IPS-18c (cell line): ENCODE data around the gene OS9.

Source experiments
- H3K4me3 ChIP-seq: 2 replicates; pipeline ENCODE4 v1.7.0; 2013; ENCODE audit warnings: low read depth, mild to moderate bottlenecking, low read length, moderate library complexity; ENCODE audit not compliant: insufficient read depth
- H3K9me3 ChIP-seq: one replicate; pipeline ENCODE4 v1.6.1; 2013; ENCODE audit warnings: mild to moderate bottlenecking, low read length, moderate library complexity; ENCODE audit not compliant: control insufficient read depth, insufficient read depth

Gene OS9

DNA sequence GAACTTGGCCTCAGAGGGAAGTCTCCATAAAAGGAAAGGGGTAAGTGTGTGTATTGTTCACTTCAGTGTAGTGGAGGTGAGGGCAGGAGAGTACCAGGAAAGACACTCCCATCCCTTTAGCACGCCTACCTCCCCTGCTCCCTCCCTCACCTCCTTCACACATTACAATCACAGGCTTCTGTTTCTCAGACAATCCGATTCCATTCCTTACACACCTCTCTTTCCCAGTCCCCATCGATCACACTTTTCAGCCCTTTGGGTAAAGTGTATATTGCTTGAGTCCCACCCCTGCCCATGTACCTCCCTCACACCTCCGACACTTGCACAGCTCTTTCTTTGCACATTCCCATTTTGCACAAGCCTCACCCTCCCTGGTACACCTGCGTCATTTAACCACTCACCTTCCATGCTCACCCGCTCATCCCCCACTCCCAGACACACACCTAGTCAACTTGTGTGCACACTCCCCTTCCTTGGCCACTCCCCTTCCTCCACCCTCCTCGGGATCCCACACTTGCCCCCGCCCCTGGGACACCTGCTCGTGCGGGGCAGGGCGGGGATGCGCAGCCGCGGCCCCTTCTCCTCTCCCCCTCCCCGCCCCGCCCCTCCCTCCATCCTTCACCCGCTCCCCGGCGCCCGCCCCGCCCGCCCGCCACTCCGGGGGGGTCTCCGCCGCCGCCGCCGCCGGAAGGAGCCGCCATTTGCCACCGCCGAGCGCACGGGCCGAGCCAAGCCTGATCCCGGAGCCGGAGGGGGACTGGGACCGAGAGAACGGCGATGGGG is 60.7 kb downstream of the OS9 start, which contains the start of gene MARCHF9:
Gene MARCHF9, plus strand, starts transcription at position 693 of the 783 bp plus-strand sequence. CDS start 426 bp downstream, outside the sequence.
- H3K9me3 ChIP-seq, result no peaks in the 10 kb centered on the region
- H3K4me3 ChIP-seq, result peak within 1 kb of the TSS; percentile 57

DNA sequence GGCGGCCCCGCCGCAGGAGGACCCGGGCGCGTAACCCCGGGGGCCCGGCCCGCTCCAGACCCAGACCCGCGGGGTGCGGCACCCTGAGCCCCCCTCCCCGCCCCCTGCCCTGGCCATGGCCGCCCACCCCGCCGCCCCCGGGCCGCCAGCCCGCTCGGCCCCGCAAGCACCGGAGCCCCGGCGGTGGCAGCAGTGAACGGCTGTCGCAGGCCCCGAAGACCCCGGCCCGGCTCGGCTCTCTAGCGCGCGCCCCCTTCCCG is 61.2 kb downstream of the OS9 start:
- no peaks in the 10 kb centered on the region for H3K9me3 ChIP-seq
- H3K4me3 ChIP-seq, result peak overlapping the region; percentile 52

DNA sequence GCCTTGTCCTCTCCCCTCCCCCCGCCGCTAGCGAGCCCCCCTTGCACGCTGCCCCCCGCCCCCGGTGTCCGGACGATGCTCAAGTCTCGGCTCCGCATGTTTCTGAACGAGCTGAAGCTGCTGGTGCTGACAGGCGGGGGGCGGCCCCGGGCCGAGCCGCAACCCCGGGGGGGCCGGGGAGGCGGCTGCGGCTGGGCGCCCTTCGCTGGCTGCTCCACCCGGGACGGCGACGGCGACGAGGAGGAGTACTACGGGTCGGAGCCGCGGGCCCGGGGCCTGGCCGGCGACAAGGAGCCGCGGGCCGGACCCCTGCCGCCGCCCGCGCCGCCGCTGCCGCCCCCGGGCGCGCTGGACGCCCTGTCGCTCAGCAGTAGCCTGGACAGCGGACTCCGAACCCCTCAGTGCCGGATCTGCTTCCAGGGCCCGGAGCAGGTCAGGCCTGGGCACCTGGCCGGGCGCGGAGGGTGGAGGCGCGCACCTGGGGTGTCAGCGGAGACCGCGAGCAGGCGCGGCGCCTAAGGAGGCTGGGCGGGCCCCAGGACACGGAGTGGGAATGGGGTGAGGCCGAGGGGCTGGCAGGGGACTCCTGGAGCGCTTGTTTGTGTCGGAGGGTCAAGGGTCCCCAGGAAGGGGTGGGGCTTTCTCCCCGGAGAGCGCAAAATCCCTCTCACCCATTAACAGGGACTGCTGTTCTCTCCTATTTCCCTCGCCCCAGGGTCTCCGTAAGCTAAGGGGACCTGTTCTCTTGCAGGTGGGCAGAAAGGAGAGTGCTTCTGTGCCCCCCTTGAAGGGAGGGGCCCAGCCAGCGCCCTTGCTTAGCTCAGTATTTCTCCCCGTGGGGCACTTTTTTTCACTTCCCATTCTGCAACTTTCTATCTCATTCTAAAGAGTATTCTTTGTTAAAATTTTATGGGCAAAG is 61.8 kb downstream of the OS9 start:
- Histone ChIP-seq H3K9me3 (no peaks in the 10 kb centered on the region), H3K4me3 (peak overlapping the region; percentile 52)

DNA sequence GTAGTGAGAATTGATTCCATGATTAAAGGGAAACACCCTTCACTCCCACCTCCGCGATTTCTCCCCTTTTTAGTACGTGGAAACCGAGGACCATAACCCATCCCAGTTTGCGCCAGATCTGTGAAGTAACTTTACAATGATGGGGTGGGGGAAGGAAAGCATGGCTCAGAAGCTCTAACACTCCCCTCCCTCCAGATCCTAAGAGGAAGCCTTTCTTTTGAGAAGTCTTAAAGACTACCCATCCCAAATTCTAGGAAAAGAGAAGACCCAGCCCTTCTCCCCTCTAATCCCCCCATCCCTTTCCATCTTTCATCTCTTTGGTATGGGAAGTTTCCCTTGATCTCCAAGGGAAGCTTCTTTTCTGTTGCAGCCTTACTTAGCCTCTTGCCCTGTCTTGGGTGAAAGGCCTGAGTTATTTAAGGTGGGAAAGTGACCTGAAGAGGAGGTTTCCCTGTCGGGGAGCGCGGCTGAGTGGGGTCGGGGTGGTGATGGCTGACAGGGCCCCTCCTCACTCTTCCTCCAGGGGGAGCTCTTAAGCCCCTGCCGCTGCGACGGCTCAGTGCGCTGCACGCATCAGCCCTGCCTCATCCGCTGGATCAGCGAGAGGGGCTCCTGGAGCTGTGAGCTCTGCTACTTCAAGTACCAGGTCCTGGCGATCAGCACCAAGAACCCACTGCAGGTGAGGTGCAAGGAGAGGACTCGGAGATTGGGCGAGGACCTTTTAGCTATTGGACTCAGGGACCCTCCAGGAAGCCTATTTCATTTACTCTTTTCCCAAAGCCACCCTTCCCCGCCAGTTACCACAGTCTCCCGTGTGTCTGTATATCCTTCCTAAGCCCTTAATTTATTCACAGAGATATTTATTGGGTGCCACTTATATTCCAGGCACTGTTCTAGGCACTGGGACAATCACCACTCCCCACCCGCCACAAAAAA is 62.7 kb downstream of the OS9 start:
- Histone ChIP-seq H3K9me3 (no peaks in the 10 kb centered on the region), H3K4me3 (peak overlapping the region; percentile 52; the same call in 1 of the 2 replicates)

DNA sequence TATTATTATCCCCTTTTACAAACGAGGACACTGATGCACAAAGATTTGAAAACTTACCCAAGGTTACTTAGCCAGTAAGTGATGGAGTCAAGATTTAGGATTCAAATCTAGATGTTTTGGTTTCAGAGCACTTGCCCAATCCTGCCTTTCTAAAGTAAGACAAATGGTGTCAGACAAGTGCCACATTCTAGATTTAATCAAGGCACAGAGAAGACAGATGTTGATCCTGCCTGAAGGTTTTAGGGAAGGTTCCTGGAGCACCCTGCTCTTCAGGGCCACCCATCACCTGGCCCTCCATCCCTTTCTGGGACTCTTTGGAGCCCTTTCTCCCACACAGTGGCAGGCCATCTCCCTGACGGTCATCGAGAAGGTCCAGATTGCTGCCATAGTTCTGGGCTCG is 63.8 kb downstream of the OS9 start:
- no peak overlapping the region for H3K4me3 ChIP-seq
- H3K9me3 ChIP-seq, result no peaks in the 10 kb centered on the region

DNA sequence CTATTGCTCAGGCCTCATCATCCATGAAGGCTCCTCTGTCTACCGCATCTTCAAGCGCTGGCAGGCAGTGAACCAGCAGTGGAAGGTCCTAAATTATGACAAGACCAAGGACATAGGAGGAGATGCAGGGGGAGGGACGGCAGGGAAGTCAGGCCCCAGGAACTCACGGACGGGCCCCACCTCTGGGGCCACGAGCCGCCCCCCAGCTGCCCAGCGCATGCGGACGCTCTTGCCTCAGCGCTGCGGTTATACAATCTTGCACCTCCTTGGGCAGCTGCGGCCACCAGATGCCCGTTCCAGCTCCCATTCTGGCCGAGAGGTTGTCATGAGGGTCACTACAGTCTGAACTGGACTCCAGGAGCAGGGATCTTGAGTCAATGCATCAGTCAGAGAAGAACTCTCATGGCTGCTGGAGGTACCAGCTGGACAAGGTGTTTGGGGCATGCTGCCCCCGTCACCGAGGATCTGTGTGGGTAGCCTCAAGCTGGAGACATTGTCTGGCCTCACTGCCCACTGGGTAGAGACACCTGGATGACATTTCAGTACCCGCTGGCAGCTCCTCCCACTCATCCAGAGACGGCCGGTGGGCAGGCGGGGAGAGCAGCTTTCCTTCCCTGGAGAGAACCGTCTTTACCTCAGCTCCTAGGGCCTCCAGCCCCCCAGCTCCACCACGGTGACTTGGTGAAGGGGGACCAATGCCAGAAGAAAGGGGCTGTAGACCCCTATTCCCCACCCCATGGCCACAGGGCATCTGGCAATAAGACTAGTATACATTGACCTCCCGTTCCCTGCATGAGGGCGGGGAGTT is 64.8 kb downstream of the OS9 start:
- Histone ChIP-seq H3K4me3 (no peak overlapping the region), H3K9me3 (no peaks in the 10 kb centered on the region)

DNA sequence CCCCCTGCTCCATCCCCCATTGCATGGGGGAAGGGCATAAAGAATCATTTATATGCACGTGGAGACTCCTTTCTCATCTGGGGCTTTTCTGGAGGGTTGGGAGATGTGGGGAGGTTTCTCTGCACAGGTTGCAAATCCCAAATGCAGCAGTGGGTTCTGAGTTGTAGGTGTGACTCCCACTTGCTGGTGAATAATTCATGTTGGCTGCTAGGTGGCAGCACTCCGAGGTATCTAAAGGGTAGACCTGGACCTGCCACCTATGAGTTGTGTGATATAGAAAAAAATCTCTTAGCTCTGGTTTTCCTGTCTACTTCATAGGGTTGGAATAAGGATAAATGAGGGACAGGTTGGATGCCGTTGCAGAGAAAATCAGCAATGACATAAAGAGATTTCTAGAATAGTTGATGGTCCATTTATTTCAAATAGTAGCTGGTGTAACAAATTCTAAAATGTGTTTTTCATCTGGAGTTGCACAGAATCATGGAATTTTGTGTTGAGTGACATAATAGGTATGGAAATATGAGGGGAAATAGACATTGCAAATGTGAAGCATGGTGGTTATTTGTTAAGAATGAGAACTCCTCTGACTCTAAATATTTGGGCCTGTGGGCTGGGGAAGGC is 65.5 kb downstream of the OS9 start:
- H3K9me3 ChIP-seq, result no peaks in the 10 kb centered on the region
- H3K4me3 ChIP-seq, result no peak overlapping the region

DNA sequence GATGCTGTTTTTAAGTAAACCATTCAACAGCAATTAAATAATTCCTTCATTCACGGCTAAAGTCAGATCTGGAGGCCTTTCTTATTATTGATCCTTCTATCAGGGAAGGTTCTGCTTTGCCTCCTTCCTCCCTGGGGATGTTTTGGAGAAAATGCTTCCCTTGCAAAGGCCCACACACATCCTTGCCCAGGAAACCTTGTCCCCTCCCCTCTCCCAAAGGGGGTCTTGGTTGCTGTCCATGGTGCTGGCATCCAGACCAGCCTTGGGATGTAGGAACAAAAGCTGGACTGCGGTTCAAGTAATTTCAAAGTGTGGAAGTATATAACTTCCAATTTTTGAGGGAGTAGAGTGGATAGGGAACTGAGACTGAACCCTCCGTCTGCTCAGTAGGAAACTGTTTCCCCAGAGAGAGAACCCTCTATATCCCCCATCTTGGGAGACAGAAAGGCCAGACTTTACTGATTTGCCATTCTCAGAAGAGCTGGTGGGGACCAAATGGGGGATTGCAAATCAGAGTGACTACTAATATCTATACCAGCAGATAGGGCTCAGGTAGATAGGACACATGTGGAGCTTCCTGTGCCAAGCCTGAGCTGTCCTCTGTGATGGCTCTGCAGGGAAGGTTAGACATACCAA is 66.5 kb downstream of the OS9 start:
- no peak overlapping the region for H3K4me3 ChIP-seq

DNA sequence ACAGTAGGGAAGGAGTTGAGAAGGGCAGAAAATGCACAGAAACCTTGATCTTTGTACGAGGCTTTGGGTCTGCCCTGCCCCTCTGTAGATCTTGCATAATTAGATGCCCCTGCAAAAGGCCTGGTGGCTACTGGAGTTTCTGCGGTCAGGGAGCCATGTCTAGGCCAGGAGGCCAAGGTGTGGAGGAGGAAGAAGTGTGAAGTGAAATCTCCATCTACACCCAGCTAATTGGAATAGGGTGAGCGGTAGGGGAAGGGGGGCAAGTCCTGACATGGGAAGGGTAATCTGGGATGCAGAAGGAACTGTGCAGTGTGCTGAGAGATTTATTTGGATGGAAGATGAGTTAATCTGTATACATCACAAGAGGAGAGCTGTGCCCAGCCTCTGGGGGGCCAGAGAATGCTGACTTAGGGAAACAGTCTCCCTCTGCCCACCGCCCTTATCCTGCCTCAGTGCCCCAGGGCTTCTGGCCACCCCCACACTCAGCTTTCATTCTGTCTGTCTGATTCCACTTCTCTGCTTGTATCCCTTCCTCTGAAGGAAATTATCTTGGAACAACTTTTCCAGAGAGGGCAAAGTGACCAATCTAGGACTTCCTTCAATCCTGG is 67.6 kb downstream of the OS9 start:
- no peak overlapping the region for H3K4me3 ChIP-seq
- H3K9me3 ChIP-seq, result no peaks in the 10 kb centered on the region

More for the DNA sequence above, 66.5 kb downstream of the OS9 start:
- no peaks in the 10 kb centered on the region for H3K9me3 ChIP-seq

DNA sequence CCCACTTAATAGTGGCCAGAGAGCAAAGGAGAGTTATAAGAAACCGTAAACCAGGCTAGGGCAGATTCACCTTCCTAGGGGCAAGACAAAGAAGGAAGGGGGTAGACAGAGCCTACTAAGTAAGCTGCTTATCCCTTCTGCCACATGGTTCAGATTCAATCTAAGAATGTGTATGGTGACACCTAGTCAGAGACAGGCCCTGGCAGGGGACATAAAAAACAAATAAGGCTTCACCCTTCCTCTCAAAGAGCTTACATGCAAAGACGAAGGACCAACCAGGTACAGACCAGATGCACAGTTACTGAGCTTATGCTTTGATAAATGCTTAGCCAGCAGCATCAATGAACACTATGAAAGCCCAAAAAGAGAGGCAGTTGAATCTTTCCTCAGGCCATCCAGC is 68.5 kb downstream of the OS9 start:
- Histone ChIP-seq H3K9me3 (no peaks in the 10 kb centered on the region), H3K4me3 (no peak overlapping the region)

DNA sequence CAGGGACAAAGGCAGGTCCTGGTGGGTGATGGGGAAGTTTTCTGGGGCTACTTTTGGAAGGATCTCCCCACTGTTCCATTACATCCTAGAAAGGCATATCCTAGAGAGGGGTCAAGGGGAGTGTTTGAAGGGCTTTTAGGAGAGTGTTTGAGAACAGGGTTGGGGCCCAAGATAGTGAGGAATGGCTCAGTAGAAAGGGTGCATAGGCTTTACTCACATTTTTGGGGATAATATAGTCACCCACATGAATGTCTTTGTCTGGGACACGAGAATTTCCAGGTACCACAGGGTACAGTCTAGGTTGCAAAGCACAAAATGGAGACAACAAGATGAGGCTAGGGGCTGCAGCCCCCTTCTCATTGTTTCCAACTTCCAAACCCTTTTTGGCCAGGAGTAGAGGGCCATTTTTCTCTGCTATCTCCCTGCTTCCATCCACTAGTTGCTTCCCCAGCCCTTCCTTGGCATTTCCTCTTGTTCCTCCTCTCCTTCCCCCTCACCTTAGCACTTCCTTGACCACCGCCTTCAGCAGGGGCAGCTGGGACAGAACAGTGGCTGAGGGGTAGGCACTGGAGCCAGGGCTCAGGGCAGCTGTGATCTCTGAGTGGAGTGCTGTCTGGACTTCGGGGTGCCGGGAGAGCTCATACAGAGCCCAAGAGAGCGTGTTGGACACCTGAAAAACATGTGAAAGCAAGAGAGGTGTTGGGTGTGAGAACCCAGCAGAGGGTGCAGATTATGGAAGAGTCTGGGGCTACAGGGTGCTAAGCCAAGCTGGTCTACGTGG is 70.1 kb downstream of the OS9 start:
- peak overlapping the region; percentile 47; the same call in 1 of the 2 replicates for H3K4me3 ChIP-seq
- H3K9me3 ChIP-seq, result no peaks in the 10 kb centered on the region

DNA sequence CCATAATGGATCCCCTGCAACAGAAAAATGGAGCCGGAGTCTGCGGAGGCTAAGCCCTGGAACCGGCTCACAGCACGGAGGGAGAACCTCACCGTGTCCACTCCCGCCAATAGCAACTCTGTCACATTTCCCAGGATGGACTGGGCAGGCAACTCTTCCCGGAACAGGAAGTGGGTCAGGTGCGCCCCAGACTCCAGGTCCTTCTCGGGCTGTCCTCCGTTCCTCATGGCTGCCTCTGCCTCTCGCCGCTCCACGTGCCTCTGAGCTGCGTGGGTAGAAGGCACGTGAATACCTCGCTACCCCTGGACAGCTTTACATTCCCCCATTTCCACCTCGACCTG is 70.7 kb downstream of the OS9 start:
- Histone ChIP-seq H3K9me3 (no peaks in the 10 kb centered on the region), H3K4me3 (peak overlapping the region; percentile 47)

DNA sequence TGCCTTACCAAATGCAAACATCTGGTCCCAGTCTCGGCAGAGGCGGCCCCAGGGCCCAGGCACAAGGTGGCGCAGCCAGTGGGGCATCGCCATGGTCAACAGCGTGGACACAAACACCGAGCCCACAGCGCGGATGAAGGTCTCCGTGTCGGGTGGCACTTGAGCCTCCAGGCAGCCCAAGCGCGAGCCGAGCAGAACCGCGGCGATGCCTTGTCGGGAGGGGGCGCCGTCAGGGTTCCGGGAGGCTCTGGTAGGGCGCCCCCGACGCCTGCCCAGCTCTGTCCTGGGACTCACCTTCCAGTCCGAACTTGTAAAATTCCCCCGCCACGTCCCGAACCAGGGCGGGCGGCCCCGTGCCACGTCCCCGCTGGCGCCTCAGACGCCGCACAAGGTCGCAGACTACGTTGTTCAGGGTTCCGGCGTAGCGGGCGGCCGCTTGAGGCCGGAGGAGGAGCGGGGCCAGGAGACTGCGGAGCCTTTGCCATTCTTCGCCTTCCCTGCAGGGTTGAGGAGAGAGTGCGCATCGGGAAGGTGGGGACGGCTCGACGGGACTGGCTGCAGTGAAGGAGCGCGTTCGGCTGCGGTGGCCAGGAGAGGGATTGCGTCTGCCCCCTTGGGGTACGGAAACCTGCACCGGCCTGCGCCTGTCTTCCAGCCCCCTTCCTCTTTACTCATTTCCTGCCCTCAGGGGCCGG is 71.2 kb downstream of the OS9 start:
- Histone ChIP-seq H3K4me3 (peak overlapping the region; percentile 47), H3K9me3 (no peaks in the 10 kb centered on the region)

DNA sequence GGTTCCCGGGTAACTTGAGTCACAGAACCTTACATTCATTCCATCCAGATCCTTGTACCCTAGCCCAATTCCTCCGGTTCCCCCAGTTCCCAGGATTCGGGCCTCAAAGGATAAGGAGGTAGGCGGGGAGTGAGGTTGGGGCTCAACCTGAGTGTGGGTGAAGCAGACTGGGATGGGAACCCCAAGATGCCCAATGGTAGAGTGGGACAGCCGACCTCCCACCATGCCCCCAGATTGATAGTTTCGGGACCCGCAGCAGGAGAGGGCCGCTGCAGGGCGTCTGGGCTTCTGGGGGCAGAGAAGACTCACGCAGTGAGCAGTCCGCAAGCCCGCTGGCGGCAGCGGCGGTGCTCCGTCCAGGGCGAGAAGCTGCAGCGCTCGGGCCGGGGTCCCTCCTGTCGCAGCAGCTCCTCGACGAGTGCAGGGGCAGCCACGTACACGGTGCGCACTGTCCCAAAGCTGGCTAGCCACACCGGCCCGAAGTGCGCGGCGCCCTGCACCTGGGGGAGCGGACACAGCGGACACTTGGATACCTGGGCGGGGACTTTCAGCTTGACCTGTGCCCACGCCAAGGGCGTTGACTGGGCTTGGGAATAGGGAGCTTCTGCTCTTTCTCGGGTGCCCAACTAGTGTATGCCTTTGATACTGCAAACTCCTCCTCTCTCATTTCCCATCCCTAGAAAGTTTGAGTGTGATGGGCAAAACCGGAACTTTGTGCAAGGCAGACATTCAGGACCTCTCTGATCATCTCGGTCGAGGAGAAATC is 71.9 kb downstream of the OS9 start:
- H3K4me3 ChIP-seq, result peak overlapping the region; percentile 47
- no peaks in the 10 kb centered on the region for H3K9me3 ChIP-seq
